GM12878 (cell line): ENCODE results near the gene VAV2. TPM values are rescaled to one million over a fixed set of nuclear protein-coding genes. Genes with fewer than 3 reads are reported as not detected.

Experiments
- KAT2A ChIP-seq: conservative IDR thresholded peaks from 2 replicates; pipeline ENCODE4 v1.6.1; 2011; ENCODE audit warnings: low read depth, low read length; ENCODE audit not compliant: control insufficient read depth
- NRF1 ChIP-seq: conservative IDR thresholded peaks from 2 replicates; pipeline ENCODE4 v1.6.1; 2011; ENCODE audit warnings: mild to moderate bottlenecking, low read depth, low read length, improper control_type of control experiment
- PML ChIP-seq: IDR thresholded peaks from 2 replicates; pipeline ENCODE4 v1.6.1; 2012; ENCODE audit warnings: low read length, inconsistent platforms
- SPI1 ChIP-seq: IDR thresholded peaks from 2 replicates; pipeline ENCODE4 v1.6.1; 2011; ENCODE audit warnings: low read depth, mild to moderate bottlenecking, low read length, moderate library complexity, borderline replicate concordance; ENCODE audit not compliant: insufficient read depth
- SUPT20H ChIP-seq: IDR thresholded peaks from 2 replicates; pipeline ENCODE4 v1.6.1; 2011; ENCODE audit warnings: low read depth, mild to moderate bottlenecking, low read length, moderate library complexity, borderline replicate concordance; ENCODE audit not compliant: control insufficient read depth
- TARDBP ChIP-seq: IDR thresholded peaks from 2 replicates; pipeline ENCODE4 v1.6.1; 2016; ENCODE audit warnings: borderline replicate concordance
- TBL1XR1 ChIP-seq: IDR thresholded peaks from 2 replicates; pipeline ENCODE4 v1.6.1; 2012; ENCODE audit warnings: low read depth, low read length, improper control_type of control experiment
- YBX1 ChIP-seq: fragments of 450-650 bp; IDR thresholded peaks from 2 replicates; pipeline ENCODE4 v1.6.1; 2016; ENCODE audit warnings: antibody characterized with exemption
- polyA plus RNA-seq, 11 experiments: library from polyadenylated mRNA; depleted of rRNA in 4 of 11; unstranded in 6 of 11; stranded (reverse) in 5 of 11; fragments of >200 nt; fragmentation: Nextera tagmentation in 4 of 11; fragmentation: Illumina TruSeq in 1 of 11; extraction: Ambion mirVana in 4 of 11; extraction: Trizol in 1 of 11; gene quantifications; 1 replicate in 1 of 11; 2 replicates in 10 of 11; pipeline versions ENCODE4 v1.2.1 to v1.2.3, GENCODE V29; 2011 to 2016; ENCODE audit warnings: inconsistent platforms in 2 of 11, missing spikeins in 2 of 11, low read depth in 1 of 11
- total RNA-seq, 4 experiments: library from RNA; depleted of rRNA in 3 of 4; stranded (reverse); fragments of >200 nt in 3 of 4; fragmentation: Illumina TruSeq in 1 of 4; extraction: Trizol in 1 of 4; gene quantifications; 2 replicates each; pipeline versions ENCODE4 v1.2.1 to v1.2.3, GENCODE V29; 2013 to 2021
- TF ChIP-seq, protein P1 (sequence below): fragments of 450-650 bp; IDR thresholded peaks from 2 replicates; pipeline ENCODE4 v1.6.1; 2017; ENCODE audit warnings: mild to moderate bottlenecking, moderate library complexity
- TF ChIP-seq, protein P2 (sequence below): IDR thresholded peaks from 2 replicates; pipeline ENCODE4 v1.6.1; 2011; ENCODE audit warnings: mild to moderate bottlenecking, low read depth, low read length, moderate library complexity; ENCODE audit not compliant: insufficient replicate concordance

VAV2 gene
- total and polyA plus RNA-seq, 10 of the 15 experiments (the other 5 are each of a cell fraction or from before 2014, with no cell fraction given) = 0.13 to 43.9 (median 16.9) TPM

GRCh38 chr9:133986061-133986460 is 6.1 kb downstream of the VAV2 start (continued):
- TF ChIP-seq KAT2A = no peak
- TF ChIP-seq, protein P1, sequence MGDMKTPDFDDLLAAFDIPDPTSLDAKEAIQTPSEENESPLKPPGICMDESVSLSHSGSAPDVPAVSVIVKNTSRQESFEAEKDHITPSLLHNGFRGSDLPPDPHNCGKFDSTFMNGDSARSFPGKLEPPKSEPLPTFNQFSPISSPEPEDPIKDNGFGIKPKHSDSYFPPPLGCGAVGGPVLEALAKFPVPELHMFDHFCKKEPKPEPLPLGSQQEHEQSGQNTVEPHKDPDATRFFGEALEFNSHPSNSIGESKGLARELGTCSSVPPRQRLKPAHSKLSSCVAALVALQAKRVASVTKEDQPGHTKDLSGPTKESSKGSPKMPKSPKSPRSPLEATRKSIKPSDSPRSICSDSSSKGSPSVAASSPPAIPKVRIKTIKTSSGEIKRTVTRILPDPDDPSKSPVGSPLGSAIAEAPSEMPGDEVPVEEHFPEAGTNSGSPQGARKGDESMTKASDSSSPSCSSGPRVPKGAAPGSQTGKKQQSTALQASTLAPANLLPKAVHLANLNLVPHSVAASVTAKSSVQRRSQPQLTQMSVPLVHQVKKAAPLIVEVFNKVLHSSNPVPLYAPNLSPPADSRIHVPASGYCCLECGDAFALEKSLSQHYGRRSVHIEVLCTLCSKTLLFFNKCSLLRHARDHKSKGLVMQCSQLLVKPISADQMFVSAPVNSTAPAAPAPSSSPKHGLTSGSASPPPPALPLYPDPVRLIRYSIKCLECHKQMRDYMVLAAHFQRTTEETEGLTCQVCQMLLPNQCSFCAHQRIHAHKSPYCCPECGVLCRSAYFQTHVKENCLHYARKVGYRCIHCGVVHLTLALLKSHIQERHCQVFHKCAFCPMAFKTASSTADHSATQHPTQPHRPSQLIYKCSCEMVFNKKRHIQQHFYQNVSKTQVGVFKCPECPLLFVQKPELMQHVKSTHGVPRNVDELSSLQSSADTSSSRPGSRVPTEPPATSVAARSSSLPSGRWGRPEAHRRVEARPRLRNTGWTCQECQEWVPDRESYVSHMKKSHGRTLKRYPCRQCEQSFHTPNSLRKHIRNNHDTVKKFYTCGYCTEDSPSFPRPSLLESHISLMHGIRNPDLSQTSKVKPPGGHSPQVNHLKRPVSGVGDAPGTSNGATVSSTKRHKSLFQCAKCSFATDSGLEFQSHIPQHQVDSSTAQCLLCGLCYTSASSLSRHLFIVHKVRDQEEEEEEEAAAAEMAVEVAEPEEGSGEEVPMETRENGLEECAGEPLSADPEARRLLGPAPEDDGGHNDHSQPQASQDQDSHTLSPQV = no peak
- TF ChIP-seq, protein P2, sequence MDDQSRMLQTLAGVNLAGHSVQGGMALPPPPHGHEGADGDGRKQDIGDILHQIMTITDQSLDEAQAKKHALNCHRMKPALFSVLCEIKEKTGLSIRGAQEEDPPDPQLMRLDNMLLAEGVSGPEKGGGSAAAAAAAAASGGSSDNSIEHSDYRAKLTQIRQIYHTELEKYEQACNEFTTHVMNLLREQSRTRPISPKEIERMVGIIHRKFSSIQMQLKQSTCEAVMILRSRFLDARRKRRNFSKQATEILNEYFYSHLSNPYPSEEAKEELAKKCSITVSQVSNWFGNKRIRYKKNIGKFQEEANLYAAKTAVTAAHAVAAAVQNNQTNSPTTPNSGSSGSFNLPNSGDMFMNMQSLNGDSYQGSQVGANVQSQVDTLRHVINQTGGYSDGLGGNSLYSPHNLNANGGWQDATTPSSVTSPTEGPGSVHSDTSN = no peak
- TF ChIP-seq NRF1 = no peak
- no peak for TF ChIP-seq YBX1
- no peak for TF ChIP-seq SPI1
- no peak for TF ChIP-seq SUPT20H
- TF ChIP-seq PML = no peak
- TF ChIP-seq TBL1XR1 = no peak
- TF ChIP-seq TARDBP = no peak
